Jurkat, Clone E6-1 (cell line): Measurements from ENCODE around the gene GTF2A1.

Experiments used
- DNase-seq: peaks from one replicate; pipeline ENCODE4 v3.0.0-alpha.2; 2011; ENCODE audit warnings: low read depth, low spot score
- H3K4me3 ChIP-seq: 2 replicates; pipeline ENCODE4 v1.5.1; 2011; ENCODE audit warnings: mild to moderate bottlenecking, low read length, control low read depth, moderate library complexity

GTF2A1 gene

DNA sequence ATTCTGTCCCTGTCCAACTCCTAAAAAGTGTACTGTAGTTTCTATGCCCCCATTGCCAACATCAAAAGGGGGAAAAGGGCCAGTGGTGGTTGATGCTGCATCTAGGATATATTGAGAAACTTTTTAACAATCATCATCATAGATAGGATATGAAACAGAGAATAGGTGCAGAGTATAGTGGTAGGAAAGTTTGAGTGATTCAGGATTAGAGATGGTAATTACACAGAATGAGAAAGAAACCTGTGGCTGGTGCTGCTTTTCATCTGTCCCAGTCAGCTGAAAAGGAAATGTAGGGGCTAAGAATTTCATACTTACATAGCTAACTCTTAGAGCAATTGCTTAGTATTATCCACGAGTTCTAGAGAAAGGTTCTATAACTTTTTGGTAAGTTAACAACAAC lies 67.6 kb downstream of the GTF2A1 start:
- DNase-seq: no peak
- H3K4me3 ChIP-seq: no peak overlapping the region

DNA sequence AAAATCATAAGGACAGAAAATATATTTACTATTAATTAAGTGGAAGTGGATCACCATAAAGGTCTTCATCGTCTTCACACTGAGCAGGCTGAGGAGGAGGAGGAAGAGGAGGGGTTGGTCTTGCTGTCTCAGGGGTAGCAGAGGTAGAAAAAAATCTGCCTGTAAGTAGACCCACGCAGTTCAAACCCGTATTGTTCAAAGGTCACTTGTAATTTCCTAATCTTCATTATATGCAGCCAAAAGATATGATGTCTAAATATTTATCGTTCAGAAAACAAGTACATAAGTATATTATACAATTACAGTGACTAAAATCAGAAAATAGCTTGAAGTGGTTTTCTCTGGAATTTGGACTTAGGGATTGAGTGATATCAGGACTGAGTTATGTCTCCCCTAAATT lies 72.1 kb downstream of the GTF2A1 start:
- no peak for DNase-seq

DNA sequence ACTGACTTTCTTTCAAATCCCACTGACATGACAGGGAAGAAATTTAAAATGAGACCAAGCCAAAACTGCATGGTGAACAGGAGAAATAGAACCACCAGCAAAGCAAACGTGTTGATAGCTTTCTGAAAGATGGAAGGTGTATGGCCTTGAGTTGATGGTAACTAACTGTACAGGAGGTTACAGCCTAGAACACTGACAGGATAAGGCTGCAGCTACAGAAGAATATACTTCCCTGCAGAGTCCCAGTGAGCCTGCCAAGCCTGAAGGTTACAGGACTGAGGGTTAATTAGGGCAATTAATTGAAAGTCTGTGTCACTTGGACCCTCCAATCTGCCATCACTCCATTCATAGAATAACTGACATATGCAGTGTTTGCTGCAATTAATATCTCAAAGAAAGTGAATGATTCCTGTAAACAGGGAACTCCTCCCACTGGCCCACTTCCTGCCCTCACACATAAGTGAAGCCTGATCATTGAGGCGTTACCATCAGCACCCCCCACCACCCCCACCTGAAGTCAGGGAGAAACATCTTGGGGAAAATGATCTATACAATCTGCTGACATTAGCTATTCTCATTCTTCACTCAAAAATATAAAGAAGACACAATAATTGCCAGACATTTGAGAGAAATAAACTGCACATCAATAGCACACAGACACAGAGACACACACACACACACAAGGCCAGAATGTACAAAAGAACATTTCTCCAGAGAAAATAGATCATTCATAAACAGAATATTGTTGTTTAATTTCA lies 73.4 kb downstream of the GTF2A1 start:
- no peak overlapping the region for H3K4me3 ChIP-seq
- DNase-seq: peak; percentile 30

More for the DNA sequence above, 72.1 kb downstream of the GTF2A1 start:
- no peak overlapping the region for H3K4me3 ChIP-seq

DNA sequence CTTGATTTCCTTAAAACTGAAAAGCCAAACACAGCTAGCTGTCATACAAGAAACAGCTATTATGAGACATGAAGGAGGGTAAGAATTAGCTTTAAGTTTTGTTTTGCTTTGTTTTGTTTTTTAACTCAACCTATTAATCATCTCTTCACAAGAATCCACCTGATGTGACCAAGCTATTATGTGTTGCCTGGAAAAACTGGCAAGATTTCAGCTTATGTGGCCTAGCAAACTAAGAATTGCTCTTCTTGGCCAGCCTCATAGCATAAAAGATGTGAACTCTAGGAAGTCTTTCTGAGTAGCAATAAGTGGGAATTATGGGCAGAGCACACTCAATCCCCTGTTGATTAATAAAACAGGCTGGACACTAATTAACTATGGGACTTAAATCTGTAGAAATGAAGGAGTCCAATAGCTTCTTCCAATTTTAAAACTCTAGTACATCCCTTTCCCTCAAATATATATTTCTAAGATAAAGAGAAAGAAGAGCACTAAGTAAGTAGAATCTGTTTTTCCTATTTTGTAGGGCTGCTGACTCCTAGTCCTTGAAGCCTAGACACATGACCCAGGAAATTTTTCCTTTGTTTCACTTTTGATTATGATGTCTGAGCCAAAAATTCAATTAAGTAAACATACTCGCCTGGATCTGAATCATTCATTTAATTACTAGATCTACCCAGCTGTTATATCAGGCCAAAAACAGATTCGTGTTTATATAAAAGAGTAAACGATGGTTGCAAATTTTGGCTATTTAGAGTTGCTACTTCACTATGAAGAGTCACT lies 75.7 kb downstream of the GTF2A1 start:
- no peak for DNase-seq
- H3K4me3 ChIP-seq: no peak overlapping the region

DNA sequence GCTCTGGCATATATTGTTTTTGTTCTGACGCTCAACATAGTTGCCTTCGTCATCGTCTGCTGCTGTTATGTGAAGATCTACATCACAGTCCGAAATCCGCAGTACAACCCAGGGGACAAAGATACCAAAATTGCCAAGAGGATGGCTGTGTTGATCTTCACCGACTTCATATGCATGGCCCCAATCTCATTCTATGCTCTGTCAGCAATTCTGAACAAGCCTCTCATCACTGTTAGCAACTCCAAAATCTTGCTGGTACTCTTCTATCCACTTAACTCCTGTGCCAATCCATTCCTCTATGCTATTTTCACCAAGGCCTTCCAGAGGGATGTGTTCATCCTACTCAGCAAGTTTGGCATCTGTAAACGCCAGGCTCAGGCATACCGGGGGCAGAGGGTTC lies 77.0 kb downstream of the GTF2A1 start:
- H3K4me3 ChIP-seq: no peak overlapping the region

DNA sequence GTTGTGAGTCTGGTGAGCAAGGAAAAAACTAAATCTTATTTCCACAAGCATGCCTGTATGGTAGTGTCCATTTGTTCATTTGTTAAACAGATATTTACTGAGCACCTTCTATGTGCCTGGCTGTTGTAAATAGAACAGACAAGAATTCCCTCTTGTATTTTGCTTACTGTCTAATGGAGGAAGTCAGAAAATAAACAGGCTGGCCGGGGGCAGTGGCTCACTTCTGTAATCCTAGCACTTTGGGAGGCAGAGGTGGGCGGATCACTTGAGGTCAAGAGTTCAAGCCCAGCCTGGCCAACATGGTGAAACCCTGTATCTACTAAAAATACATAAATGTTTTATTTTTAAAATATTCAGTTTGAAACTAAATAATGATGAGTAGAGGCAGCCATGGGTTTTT lies 79.3 kb downstream of the GTF2A1 start:
- no peak for DNase-seq
- no peak overlapping the region for H3K4me3 ChIP-seq

More for the DNA sequence above, 77.0 kb downstream of the GTF2A1 start:
- no peak for DNase-seq

DNA sequence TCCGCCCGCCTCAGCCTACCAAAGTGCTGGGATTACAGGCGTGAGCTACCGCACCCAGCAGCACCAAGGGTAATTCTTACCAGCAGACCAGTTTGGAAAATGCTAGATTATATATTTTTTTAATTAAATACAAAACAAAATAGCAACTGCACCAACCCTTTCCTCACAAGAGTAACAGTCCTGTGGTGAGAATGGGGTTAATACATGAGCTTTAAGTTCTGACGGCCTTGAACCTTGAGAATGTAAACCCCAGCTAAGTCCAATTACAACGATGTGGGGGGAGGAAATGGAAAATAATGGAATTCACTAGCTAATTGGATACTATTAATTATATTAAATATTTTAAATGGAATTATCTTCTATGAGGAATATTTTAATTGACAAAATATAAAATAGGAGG lies 82.3 kb downstream of the GTF2A1 start:
- DNase-seq: no peak
- H3K4me3 ChIP-seq: no peak overlapping the region

DNA sequence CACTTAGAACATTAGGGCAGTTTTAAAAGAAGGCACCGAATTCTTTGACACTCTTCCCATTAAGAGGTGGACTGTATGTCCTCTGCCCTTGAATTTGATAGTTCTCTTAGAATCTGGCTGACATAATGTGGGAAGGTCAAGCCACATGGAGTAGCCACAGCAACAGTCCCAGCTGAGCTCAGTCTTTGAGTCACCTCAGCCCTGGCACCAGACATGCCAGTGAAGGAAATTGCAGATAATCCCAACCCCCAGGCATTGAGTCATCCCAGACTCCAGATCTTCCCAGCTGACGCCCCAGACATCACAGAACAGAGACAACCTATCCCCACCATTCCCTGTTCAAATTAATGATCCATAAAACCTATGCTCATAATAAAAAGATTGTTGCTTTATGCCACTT lies 83.4 kb downstream of the GTF2A1 start:
- DNase-seq: no peak
- H3K4me3 ChIP-seq: no peak overlapping the region

DNA sequence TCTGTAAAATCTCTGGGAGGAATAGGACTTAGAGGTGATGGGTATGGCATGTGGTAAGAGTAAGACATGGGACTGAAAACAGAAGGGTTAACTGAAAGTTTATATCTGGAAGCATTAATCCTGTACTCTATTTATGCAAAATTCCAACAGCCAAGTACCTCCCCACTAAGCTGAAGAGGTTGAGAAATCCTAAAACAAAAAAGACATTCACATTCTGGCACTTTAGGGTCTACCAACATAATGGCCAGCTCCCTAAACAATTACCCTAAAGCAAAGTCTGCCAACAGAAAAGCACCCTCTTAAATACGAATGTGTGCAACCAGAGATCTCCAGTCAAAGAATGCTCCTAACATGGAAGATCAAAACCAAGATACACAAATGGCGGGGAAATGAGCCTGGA lies 87.4 kb downstream of the GTF2A1 start:
- no peak overlapping the region for H3K4me3 ChIP-seq
- DNase-seq: no peak

DNA sequence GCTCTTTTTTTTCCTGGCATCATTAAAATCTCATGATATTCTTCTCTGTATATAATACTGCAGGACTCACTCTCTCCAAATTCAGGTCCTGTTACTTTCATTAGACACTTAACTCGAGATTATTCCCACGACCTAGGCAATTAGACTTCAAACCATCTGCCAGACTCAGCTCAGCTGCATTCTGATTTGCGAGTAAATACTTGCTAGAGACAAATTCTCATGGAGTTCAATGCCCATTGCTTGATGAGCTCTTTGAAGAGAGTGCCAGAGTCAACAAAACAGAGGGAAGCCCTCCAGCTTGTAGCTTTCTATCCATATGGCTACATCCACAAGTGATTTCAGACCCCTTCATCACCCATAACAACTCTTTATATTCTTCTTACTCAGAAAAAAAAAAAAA lies 88.3 kb downstream of the GTF2A1 start:
- no peak overlapping the region for H3K4me3 ChIP-seq
- no peak for DNase-seq

DNA sequence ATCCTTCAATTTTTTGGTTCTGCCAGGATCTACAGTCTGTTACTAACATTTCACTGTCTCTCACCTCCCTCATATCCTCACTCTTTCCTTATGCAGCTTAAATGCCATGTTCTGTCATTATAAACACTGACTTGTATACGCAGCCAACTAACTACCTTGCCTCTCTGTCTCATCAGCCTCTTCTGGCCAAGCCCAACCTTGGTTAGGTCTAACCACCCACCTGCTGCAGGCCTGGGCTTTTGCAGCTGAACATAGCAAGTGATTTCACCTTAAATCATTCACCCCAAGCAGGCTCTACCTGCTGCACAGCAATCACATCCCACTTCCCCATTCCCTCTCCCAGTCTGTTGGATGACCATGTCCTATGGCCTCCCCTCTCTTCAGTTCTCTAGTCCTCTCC lies 91.5 kb downstream of the GTF2A1 start:
- H3K4me3 ChIP-seq: no peak overlapping the region
- DNase-seq: no peak

DNA sequence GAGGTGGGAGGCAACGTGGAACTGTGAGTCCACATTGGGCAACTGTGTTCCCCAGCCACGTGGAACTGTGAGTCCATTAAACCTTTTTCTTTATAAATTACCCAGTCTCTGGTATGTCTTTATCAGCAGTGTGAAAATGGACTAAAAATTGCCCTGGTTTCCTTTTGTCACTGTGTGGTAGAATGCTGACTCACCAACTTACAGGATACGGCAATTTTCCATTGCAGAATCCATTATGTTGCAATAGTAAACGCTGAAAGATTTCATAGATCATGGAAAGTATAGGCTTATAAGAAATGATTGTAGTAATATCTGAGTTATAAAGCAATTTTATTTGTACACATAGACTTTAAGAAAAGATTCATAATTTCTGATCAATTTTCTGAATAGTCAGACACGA lies 93.0 kb downstream of the GTF2A1 start:
- no peak for DNase-seq

DNA sequence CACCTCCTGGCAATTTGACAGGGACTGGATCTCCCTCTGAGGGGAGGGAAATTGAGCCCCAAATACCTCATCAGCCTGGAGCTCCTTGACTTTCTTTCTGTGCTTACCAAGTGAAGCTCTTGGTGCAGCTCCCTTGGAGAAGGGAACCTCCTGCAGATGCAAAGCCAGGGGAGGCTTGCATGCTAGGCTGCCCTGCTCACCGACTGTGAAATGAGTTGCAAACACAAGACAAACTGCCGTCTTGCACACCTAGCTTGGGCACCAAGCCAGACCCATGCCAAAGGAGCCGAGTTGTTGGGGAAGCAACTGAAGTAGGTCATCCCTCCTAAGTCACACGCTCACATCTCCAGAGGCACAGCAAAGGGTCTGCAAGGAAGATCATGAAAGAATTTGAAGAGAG lies 95.2 kb downstream of the GTF2A1 start:
- DNase-seq: no peak
- no peak overlapping the region for H3K4me3 ChIP-seq

More for the DNA sequence above, 93.0 kb downstream of the GTF2A1 start:
- H3K4me3 ChIP-seq: no peak overlapping the region
